H9 (cell line): Measurements from ENCODE around the gene SLC15A3. TPM values are rescaled to one million over a fixed set of nuclear protein-coding genes. Genes with fewer than 3 reads are reported as not detected.
A peak's percentile ranks its signal among the peaks of the same experiment; 100 is the strongest.

ENCODE experiments used
- DNase-seq: peaks from one replicate; pipeline ENCODE4 v3.0.0-alpha.2; 2017
- H2AFZ ChIP-seq: one replicate; pipeline ENCODE4 v1.6.1; 2013; ENCODE audit warnings: mild to moderate bottlenecking, low read length, control low read depth, moderate library complexity
- H2AK5ac ChIP-seq: 2 replicates; pipeline ENCODE4 v1.6.1; 2013; ENCODE audit warnings: low read length, control low read depth, mixed read lengths; ENCODE audit not compliant: insufficient read length
- H2BK120ac ChIP-seq: one replicate; pipeline ENCODE4 v1.6.1; 2013; ENCODE audit warnings: low read depth, mild to moderate bottlenecking, low read length, control low read depth, inconsistent platforms; ENCODE audit not compliant: poor library complexity, severe bottlenecking
- H2BK12ac ChIP-seq: 2 replicates; pipeline ENCODE4 v1.6.1; 2013; ENCODE audit warnings: low read length, control low read depth, mixed read lengths, low read depth; ENCODE audit not compliant: insufficient read length
- H2BK15ac ChIP-seq: 2 replicates; pipeline ENCODE4 v1.6.1; 2013; ENCODE audit warnings: low read depth, low read length, control low read depth
- H2BK20ac ChIP-seq: one replicate; pipeline ENCODE4 v1.6.1; 2013; ENCODE audit warnings: low read depth, mild to moderate bottlenecking, low read length, control low read depth, inconsistent platforms; ENCODE audit not compliant: poor library complexity, severe bottlenecking
- H2BK5ac ChIP-seq: 2 replicates; pipeline ENCODE4 v1.6.1; 2013; ENCODE audit warnings: low read length, control low read depth, mixed read lengths; ENCODE audit not compliant: insufficient read length
- H3K14ac ChIP-seq: 2 replicates; pipeline ENCODE4 v1.6.1; 2013; ENCODE audit warnings: low read length, control low read depth; ENCODE audit not compliant: insufficient read depth
- H3K18ac ChIP-seq: 2 replicates; pipeline ENCODE4 v1.6.1; 2013; ENCODE audit warnings: low read depth, mild to moderate bottlenecking, mixed read lengths, low read length, control low read depth; ENCODE audit not compliant: insufficient read length
- H3K23ac ChIP-seq: 2 replicates; pipeline ENCODE4 v1.6.1; 2013; ENCODE audit warnings: low read length, control low read depth, mixed read lengths, low read depth; ENCODE audit not compliant: insufficient read length
- H3K23me2 ChIP-seq: 2 replicates; pipeline ENCODE4 v1.6.1; 2013; ENCODE audit warnings: low read depth, mild to moderate bottlenecking, mixed read lengths, low read length, control low read depth; ENCODE audit not compliant: insufficient read length, poor library complexity, severe bottlenecking
- H3K27ac ChIP-seq: 2 replicates; pipeline ENCODE4 v1.5.1; 2013; ENCODE audit warnings: low read length, control low read depth, mixed read lengths, low read depth; ENCODE audit not compliant: insufficient read length
- H3K27me3 ChIP-seq: 2 replicates; pipeline ENCODE4 v1.6.1; 2013; ENCODE audit warnings: low read length, control low read depth, inconsistent platforms; ENCODE audit not compliant: insufficient read depth
- H3K4ac ChIP-seq: 2 replicates; pipeline ENCODE4 v1.6.1; 2013; ENCODE audit warnings: low read depth, mild to moderate bottlenecking, control low read depth, inconsistent platforms, low read length, moderate library complexity
- H3K4me1 ChIP-seq: 2 replicates; pipeline ENCODE4 v1.6.1; 2013; ENCODE audit warnings: low read length, control low read depth, inconsistent platforms; ENCODE audit not compliant: insufficient read depth
- H3K4me2 ChIP-seq: 2 replicates; pipeline ENCODE4 v1.6.1; 2013; ENCODE audit warnings: low read length, control low read depth, mixed read lengths; ENCODE audit not compliant: insufficient read length, insufficient read depth
- H3K56ac ChIP-seq: 2 replicates; pipeline ENCODE4 v1.6.1; 2013; ENCODE audit warnings: low read depth, mild to moderate bottlenecking, mixed read lengths, low read length, control low read depth; ENCODE audit not compliant: insufficient read length
- H3K79me1 ChIP-seq: 2 replicates; pipeline ENCODE4 v1.6.1; 2013; ENCODE audit warnings: low read depth, mild to moderate bottlenecking, moderate library complexity, low read length, control low read depth, inconsistent platforms; ENCODE audit not compliant: insufficient read depth, poor library complexity, severe bottlenecking
- H3K79me2 ChIP-seq: 2 replicates; pipeline ENCODE4 v1.6.1; 2013; ENCODE audit warnings: low read length, control low read depth, inconsistent platforms; ENCODE audit not compliant: insufficient read depth
- H3K9ac ChIP-seq: 2 replicates; pipeline ENCODE4 v1.6.1; 2013; ENCODE audit warnings: low read length, control low read depth, mixed read lengths; ENCODE audit not compliant: insufficient read length; ENCODE audit errors: extremely low read depth
- H3K9me3 ChIP-seq: one replicate; pipeline ENCODE4 v1.6.1; 2013; ENCODE audit warnings: low read depth, low read length, inconsistent platforms; ENCODE audit not compliant: control insufficient read depth
- H3T11ph ChIP-seq: one replicate; pipeline ENCODE4 v1.6.1; 2013; ENCODE audit warnings: mild to moderate bottlenecking, low read length, control low read depth, inconsistent platforms
- H4K20me1 ChIP-seq: one replicate; pipeline ENCODE4 v1.6.1; 2013; ENCODE audit not compliant: control insufficient read depth, insufficient read length, insufficient read depth
- H4K5ac ChIP-seq: 2 replicates; pipeline ENCODE4 v1.6.1; 2013; ENCODE audit warnings: low read depth, mild to moderate bottlenecking, mixed read lengths, low read length, control low read depth; ENCODE audit not compliant: insufficient read length
- H4K8ac ChIP-seq: replicated peaks from 2 replicates; pipeline ENCODE4 v1.6.1; 2013; ENCODE audit warnings: low read length, control low read depth, mixed read lengths, low read depth; ENCODE audit not compliant: insufficient read length
- H4K91ac ChIP-seq: 2 replicates; pipeline ENCODE4 v1.6.1; 2013; ENCODE audit warnings: low read depth, mild to moderate bottlenecking, moderate library complexity, mixed read lengths, low read length, control low read depth; ENCODE audit not compliant: insufficient read length
- H3K27ac Mint-ChIP-seq, 3 experiments: 2 replicates in 2 of 3; 3 replicates in 1 of 3; pipeline ENCODE4 v1.8.0; 2020 to 2021; ENCODE audit warnings: mixed read lengths in 3 of 3, mild to moderate bottlenecking in 1 of 3, moderate library complexity in 1 of 3
- H3K27me3 Mint-ChIP-seq: 2 replicates; pipeline ENCODE4 v1.8.0; 2021; ENCODE audit warnings: low read depth, mild to moderate bottlenecking, moderate library complexity, mixed read lengths
- H3K36me3 Mint-ChIP-seq, 3 experiments: 2 replicates in 2 of 3; 3 replicates in 1 of 3; pipeline ENCODE4 v1.8.0; 2020 to 2021; ENCODE audit warnings: low read depth in 3 of 3, mixed read lengths in 3 of 3; ENCODE audit not compliant: insufficient read depth in 1 of 3
- H3K4me1 Mint-ChIP-seq, 2 experiments: 2 replicates each; pipeline ENCODE4 v1.8.0; 2020; ENCODE audit warnings: mixed read lengths in 2 of 2
- H3K4me3 Mint-ChIP-seq, 2 experiments: 2 replicates in 1 of 2; 3 replicates in 1 of 2; pipeline ENCODE4 v1.8.0; 2020 to 2021; ENCODE audit warnings: mild to moderate bottlenecking in 2 of 2, mixed read lengths in 2 of 2, moderate library complexity in 1 of 2
- H3K9me3 Mint-ChIP-seq, 2 experiments: 2 replicates in 1 of 2; 3 replicates in 1 of 2; pipeline ENCODE4 v1.8.0; 2020; ENCODE audit warnings: mild to moderate bottlenecking in 2 of 2, mixed read lengths in 2 of 2, moderate library complexity in 1 of 2
- WGBS: extraction: QIAGEN DNeasy Blood & Tissue Kit; methylation state at CpG from one replicate; pipeline ENCODE4 v1.1.7; 2013; ENCODE audit warnings: missing lambda C conversion rate, low lambda C conversion rate, mixed read lengths; ENCODE audit not compliant: insufficient read length; ENCODE audit errors: extremely low coverage; 5-methylcytosine and 5-hydroxymethylcytosine counted together
- total RNA-seq: library from RNA; stranded (reverse); gene quantifications from 2 replicates; pipeline ENCODE4 v1.2.1, GENCODE V29; 2021
- TF ChIP-seq, protein P1 (sequence below): fragments of 200-600 bp; sonication (generic); conservative IDR thresholded peaks from 3 replicates; pipeline ENCODE4 v1.8.0; 2021; ENCODE audit warnings: antibody characterized with exemption, mild to moderate bottlenecking

SLC15A3 gene
- total RNA-seq, 1 experiment from 2014 or later = 7.0 TPM

DNA sequence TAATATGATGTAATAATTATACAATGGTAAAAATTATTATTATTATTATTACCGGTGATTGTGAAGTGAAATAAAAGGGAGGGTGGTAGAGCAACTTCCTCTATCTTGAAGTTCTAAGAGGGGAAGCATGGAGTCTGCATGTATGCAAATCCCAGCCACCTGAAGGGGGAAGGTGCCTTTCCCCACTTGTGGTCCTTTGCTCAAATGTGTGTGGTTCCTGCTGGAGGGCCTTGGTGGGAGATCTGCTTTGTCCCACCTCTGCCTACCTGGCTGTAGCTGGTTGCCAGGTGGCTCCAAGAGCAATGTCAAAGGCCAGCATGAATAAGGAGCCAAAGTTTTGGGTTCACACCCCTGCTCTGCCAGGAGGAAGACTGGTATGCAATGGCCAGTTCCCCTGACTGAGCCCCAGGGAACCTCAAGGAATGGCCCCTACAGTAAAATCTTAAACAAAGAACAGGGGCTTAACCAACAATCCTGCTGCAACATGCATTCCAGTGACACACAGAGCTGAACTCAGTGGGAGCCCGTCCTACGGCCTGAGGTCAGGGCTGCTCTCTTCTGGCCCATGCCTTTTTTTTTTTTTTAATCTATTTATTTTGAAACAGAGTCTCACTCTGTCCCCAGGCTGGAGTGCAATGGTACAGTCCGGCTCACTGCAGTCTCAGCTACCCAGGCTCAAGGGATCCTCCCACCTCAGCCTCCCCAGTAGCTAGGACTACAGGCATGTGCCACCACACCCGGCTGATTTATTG lies 19.2 kb downstream of the SLC15A3 start:
- no peaks in the 10 kb centered on the region for H3K9me3 ChIP-seq

More for the DNA sequence above, 19.2 kb downstream of the SLC15A3 start:
- TF ChIP-seq, protein P1, sequence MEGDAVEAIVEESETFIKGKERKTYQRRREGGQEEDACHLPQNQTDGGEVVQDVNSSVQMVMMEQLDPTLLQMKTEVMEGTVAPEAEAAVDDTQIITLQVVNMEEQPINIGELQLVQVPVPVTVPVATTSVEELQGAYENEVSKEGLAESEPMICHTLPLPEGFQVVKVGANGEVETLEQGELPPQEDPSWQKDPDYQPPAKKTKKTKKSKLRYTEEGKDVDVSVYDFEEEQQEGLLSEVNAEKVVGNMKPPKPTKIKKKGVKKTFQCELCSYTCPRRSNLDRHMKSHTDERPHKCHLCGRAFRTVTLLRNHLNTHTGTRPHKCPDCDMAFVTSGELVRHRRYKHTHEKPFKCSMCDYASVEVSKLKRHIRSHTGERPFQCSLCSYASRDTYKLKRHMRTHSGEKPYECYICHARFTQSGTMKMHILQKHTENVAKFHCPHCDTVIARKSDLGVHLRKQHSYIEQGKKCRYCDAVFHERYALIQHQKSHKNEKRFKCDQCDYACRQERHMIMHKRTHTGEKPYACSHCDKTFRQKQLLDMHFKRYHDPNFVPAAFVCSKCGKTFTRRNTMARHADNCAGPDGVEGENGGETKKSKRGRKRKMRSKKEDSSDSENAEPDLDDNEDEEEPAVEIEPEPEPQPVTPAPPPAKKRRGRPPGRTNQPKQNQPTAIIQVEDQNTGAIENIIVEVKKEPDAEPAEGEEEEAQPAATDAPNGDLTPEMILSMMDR = no peak
- Mint-ChIP-seq H3K4me3 (no peak overlapping the region), H3K4me1 (peaks cover 7 to 14% of the 10 kb centered on the region in 2 experiments), H3K36me3 (peaks cover 26 to 62% (median 61%) of the 10 kb centered on the region in 3 experiments; a peak in 6 of 7 replicates), H3K27ac (peak overlapping the region in 2 of 3 experiments; percentile 82 to 84; a peak in 2 of 7 replicates), H3K27me3 (no peaks in the 10 kb centered on the region), H3K9me3 (no peaks in the 10 kb centered on the region)
- Histone ChIP-seq H2BK5ac (no peak overlapping the region), H3K23me2 (no peaks in the 10 kb centered on the region), H3K27me3 (no peaks in the 10 kb centered on the region), H4K91ac (no peak overlapping the region), H3K56ac (no peak overlapping the region), H3K9ac (no peak overlapping the region), H3K4ac (no peak overlapping the region), H3K79me1 (no peaks in the 10 kb centered on the region), H2BK20ac (no peak overlapping the region), H2AK5ac (no peak overlapping the region), H4K8ac (no peak overlapping the region), H3K79me2 (no peaks in the 10 kb centered on the region), H3K4me2 (no peak overlapping the region), H3K18ac (no peak overlapping the region), H3T11ph (no peak overlapping the region), H4K5ac (no peak overlapping the region), H4K20me1 (no peaks in the 10 kb centered on the region), H2BK12ac (no peak overlapping the region), H3K14ac (no peak overlapping the region), H2BK15ac (no peak overlapping the region), H3K23ac (no peak overlapping the region), H2BK120ac (no peak overlapping the region), H3K27ac (no peak overlapping the region), H2AFZ (no peak overlapping the region), H3K4me1 (no peaks in the 10 kb centered on the region)
- DNase-seq = no peak
- WGBS = no CpG with 5 or more reads among the region's 5 CpGs
